ENCODE measurements around the gene FOLR3.

Gene FOLR3

GRCh38 chr11:72119198-72119597 is 16.3 kb upstream of the FOLR3 start:
- H3K4me3 ChIP-seq (ENCODE audit: low read depth, low read length) = no peak overlapping the region
- CTCF ChIA-PET = interaction anchor here (1.0 to 1.9 kb wide), 2 partner anchors 25 to 65 kb away, joined by 3 to 5 read pairs; no protein-coding TSS in a partner anchor
- no peak for DNase-seq (ENCODE audit: low read depth, low spot score)
- TF ChIP-seq CTCF (IDR thresholded peaks at IDR 0.05; ENCODE audit: insufficient read depth, low read length, missing control alignments) = no peak
- POLR2A ChIA-PET = no interaction called here

- ChIA-PET CTCF (no interaction called here), POLR2A (no interaction called here)
- no peak overlapping the region for H3K4me3 ChIP-seq (ENCODE audit: low read depth, low read length)
- TF ChIP-seq CTCF (IDR thresholded peaks at IDR 0.05; ENCODE audit: insufficient read depth, low read length, missing control alignments) = no peak
- DNase-seq (ENCODE audit: low read depth, low spot score) = no peak
Measured at GRCh38 chr11:72120930-72121329, 14.6 kb upstream of the FOLR3 start.

DNA sequence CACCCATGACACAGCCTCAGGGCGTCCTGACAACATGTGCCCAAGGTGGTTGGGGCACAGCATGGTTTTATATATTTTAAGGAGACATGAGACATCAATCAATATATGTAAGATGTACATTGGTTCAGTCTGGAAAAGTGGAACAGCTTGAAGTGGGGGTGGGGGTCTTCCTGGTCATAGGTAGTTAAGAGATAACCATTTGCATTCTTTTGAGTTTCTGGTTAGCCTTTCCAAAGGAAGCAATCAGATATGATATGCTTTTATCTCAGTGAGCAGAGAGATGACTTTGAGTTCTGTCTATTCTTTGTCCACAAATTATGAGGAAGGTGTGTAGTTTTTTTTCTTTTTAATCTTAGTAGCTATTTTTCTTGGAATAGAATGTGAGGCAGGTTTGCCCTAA is 12.9 kb upstream of the FOLR3 start:
- POLR2A ChIA-PET = no interaction called here
- H3K4me3 ChIP-seq (ENCODE audit: low read depth, low read length) = no peak overlapping the region
- CTCF ChIA-PET = interaction anchor here (0.8 to 1.3 kb wide), 4 partner anchors 10 to 115 kb away, joined by 3 to 4 read pairs (median 4); partner anchors contain the start of gene ANAPC15
- no peak for DNase-seq (ENCODE audit: low read depth, low spot score)
- no peak for TF ChIP-seq CTCF (IDR thresholded peaks at IDR 0.05; ENCODE audit: insufficient read depth, low read length, missing control alignments)

GRCh38 chr11:72123117-72123653 is 12.3 kb upstream of the FOLR3 start:
- TF ChIP-seq CTCF (IDR thresholded peaks at IDR 0.05; ENCODE audit: insufficient read depth, low read length, missing control alignments) = no peak
- ChIA-PET CTCF (interaction anchor here (0.7 to 2.7 kb wide), 6 partner anchors 11 to 308 kb away, joined by 3 to 13 read pairs (median 4); partner anchors contain the start of genes ANAPC15 and FOLR3), POLR2A (no interaction called here)
- no peak for DNase-seq (ENCODE audit: low read depth, low spot score)
- H3K4me3 ChIP-seq (ENCODE audit: low read depth, low read length) = no peak overlapping the region

DNA sequence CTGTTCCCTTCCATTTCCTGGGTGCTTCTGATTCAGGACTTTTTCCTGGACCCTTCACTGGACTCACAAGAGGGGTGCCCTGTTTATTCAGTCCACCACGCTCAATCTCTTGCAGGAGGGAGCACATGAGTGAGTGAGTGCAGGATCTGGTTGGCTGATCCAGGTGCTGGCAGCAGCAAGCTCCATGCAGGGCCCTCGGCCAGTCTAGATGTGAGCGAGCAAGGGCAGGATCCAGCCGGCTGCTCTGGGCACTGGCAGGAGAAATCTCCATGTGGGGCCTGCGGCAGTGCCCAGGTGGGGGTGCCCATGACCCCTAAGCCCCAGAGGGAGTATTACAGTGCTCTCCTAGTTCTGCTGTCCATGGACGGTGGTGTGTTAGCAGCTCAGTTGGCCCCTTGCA is 11.5 kb upstream of the FOLR3 start:
- DNase-seq (ENCODE audit: low read depth, low spot score) = no peak
- no peak overlapping the region for H3K4me3 ChIP-seq (ENCODE audit: low read depth, low read length)
- POLR2A ChIA-PET = no interaction called here
- CTCF ChIA-PET = interaction anchor here (0.6 to 2.7 kb wide), 3 partner anchors 11 to 145 kb away, joined by 3 to 13 read pairs (median 3); partner anchors contain the start of gene FOLR3
- no peak for TF ChIP-seq CTCF (IDR thresholded peaks at IDR 0.05; ENCODE audit: insufficient read depth, low read length, missing control alignments)

DNA sequence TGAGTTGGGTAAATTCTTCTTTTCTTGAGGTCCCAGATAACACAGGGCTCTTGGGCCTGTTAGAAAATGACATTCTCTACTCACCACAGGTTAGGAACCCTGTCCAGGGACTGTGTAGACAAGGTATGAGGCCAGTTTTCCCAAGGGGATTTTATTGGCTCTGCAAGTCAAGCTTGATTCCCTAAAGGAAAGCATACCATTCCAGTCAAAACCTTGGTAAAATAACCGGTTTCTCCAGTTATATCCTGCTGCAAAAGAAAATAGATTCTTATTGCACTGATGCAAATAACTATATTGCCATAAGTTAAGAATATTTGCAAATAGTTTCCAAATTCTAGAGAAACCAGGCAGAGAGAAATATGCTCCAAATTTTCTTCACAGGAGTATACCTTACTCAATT is 9.6 kb upstream of the FOLR3 start:
- TF ChIP-seq CTCF (IDR thresholded peaks at IDR 0.05; ENCODE audit: insufficient read depth, low read length, missing control alignments) = no peak
- ChIA-PET CTCF (interaction anchor here (0.7 to 2.7 kb wide), 2 partner anchors 13 to 18 kb away, joined by 3 to 13 read pairs; no protein-coding TSS in a partner anchor), POLR2A (no interaction called here)

More for the DNA sequence above, 9.6 kb upstream of the FOLR3 start:
- no peak overlapping the region for H3K4me3 ChIP-seq (ENCODE audit: low read depth, low read length)
- DNase-seq (ENCODE audit: low read depth, low spot score) = no peak

Measured in AG04449 (cell line).